HG03025 (cell line): ENCODE results near the gene SERGEF.

Experiments
- ATAC-seq: cut with Tn5 transposase; IDR thresholded peaks from one replicate; pipeline ENCODE4 v1.9.1; 2021; ENCODE audit warnings: mild to moderate bottlenecking, moderate library complexity; ENCODE audit not compliant: unreplicated experiment, low FRiP score

Gene SERGEF

GRCh38 chr11:17822401-17822781 lies 190.5 kb downstream of the SERGEF start:
- no peak for ATAC-seq

DNA sequence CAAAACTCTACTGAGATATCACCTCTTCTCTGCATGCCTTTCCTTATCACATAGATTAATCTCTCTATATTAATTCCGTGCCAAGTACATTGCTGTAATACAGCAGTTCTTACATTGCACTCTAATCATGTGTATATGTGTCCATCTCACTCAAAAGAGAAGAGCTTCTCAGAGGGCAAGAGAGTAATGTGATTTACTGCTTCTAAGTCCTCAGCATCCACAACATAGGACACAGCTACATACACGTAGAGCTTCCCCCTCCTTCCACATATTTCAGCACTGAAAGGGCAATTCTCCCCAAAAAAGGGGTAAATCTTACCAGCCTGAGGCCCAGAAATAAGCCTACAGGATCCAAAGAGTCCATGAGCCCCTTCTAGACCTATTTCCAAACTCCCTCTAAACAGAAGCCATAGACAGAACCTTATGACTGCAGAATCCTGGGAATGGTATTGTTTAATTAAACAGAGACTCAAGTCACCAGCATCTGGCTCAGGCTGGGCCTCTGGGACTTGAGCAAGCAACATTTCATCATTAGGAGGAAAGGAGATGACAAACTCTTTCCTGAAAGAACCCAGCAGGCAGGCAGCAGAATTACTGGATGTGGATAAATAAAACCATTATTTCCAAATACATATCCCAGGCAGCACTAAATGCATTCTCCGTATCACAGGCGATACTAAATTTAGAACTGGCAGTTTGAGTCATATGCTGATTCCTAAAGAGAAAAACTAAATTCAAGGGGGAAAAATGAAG lies 191.0 kb downstream of the SERGEF start:
- no peak for ATAC-seq

DNA sequence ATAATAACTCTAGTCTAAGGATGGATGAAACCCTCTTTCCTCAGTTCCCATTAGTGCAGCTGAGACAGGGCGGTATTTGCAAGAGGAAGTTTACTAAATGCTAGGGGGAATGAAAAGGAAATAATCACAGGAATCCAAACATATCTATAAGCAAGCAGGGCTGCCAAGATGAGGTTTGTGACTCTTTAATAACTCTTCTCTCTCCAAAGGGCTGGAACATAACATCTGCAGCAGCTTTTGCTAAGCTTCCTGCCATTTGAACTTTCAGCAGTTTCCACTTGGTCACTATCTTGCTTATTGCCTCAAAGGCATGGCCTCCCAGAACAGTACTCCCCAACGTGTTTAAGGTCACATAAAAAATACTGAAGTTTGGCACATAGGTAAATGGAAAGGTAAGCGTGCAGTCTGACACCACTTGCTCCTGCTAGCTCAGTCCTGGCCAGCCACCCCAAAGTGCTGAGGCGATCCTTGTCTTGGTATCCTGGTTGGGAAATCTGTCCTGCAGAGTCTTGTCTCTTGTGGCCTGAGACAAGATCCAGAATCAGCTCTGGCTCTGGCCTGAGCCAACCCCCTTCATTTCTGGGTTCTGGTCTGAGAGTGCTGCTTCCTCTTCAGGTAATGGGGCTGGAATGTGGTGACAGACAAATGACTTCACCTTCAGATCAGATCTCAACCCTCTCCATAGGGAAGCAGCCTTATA lies 196.5 kb downstream of the SERGEF start:
- no peak for ATAC-seq

- ATAC-seq = no peak
Observed at GRCh38 chr11:17814546-17814945, 198.3 kb downstream of the SERGEF start.

DNA sequence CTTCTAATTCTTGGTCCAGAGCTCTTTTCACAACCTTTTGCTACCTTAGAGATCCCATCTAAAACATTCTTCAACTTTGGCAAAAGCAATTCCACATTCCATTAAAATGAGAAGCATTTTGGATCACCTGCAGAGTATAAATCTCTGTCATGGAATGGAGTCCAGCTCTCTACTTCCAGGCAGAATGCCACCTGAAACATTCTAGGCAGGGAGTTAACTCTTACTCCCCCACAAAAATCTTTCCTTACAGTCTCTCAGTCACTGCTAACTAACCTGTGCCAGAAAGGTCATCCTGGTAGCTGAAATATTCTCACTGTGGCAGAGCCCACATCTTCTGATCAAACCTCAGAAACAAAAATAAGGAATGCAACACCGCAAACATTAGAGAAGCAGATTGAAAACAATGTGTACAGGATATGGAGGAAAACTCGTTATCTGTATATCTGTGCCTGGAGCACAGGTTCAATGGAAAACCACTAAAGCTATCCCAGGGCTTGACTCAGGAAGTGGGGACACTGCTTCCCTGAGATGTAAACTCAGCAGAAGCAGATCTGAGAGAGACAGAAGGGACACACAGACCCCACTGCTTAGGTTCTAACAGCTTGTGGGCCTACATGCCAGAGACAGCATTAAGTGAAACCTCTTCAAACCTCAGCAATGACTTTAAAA lies 199.3 kb downstream of the SERGEF start:
- ATAC-seq = no peak

GRCh38 chr11:17812865-17813187 lies 200.0 kb downstream of the SERGEF start:
- ATAC-seq = no peak

DNA sequence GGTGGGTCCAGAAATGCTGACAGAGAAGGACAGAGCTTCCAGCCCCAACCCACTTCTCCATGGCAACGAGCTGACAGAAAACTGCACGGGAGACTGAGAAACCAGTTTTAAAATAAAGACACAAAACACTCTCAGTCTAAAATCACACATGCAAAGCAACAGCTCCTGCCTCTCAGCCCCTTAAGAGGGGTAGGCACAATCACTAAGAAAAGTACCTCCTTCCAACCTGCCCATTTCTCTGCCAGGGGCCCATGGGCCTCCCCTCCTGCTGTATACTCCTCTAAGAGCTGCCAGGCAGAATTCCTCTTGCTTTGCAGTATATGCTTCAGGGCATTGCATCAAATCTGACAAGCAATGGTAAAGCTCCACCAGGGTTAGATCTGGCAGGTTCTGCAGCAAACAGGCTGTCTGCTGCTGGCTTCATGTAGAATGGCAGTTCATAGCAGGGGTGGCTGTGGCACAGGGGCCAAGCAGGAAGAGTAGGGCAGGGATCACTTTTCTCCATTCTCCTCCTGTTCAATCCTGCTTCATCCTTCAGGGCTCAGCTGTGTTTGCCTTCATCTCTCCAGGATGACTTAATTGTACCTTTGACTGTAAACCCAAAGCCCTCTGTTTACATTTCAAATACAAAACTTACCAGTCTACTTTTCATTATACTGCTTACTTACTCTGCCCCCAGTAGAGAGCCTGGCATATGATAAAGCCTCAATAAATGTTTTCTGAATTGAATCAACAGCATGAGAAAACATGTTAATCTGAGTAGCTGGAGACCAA lies 200.6 kb downstream of the SERGEF start:
- ATAC-seq = no peak

GRCh38 chr11:17811352-17811751 lies 201.5 kb downstream of the SERGEF start:
- ATAC-seq = no peak

- ATAC-seq = no peak
Observed at GRCh38 chr11:17810746-17811145, 202.1 kb downstream of the SERGEF start.

DNA sequence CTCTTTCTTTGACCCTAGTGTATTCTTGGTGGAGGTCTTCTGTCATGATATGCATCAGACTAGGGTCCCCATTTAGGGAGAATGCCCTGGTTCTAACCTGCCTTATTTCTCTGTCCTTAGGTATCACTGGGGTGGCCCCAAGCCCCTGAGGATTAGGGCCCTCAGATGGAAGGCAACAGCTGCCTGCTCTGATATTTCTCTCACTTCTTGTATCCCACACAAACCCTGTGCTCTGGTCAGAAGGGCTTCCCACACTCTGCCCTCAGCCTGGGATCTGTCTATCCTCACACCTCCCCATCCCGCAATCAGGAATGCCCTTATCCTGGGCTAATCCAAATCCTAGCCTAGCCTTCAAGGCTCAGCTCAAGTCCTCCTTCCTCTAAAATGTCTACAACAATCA lies 202.8 kb downstream of the SERGEF start:
- ATAC-seq = no peak

- no peak for ATAC-seq
Observed at GRCh38 chr11:17807034-17807433, 205.8 kb downstream of the SERGEF start.

DNA sequence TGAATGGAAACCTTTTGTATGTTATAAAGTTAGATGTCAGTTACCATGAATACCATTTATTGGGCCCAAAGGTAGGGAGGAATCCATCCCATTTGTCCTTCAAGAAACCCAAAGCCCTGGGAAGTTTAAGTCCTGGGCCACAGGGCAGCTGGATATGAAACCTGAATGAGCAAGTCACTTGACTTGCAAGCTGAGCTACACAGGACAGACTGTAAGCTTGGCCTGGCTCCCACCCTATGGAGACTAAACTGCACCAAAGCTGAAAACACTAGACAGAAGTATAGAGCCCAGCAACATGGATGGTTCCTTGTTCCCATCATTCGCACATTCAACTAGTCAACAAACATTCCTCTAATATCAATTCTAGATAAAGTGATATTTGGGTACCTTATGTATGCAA lies 207.0 kb downstream of the SERGEF start:
- ATAC-seq = no peak

- ATAC-seq = no peak
Observed at GRCh38 chr11:17805043-17805442, 207.8 kb downstream of the SERGEF start.

GRCh38 chr11:17803754-17804334 lies 209.0 kb downstream of the SERGEF start:
- ATAC-seq = no peak

DNA sequence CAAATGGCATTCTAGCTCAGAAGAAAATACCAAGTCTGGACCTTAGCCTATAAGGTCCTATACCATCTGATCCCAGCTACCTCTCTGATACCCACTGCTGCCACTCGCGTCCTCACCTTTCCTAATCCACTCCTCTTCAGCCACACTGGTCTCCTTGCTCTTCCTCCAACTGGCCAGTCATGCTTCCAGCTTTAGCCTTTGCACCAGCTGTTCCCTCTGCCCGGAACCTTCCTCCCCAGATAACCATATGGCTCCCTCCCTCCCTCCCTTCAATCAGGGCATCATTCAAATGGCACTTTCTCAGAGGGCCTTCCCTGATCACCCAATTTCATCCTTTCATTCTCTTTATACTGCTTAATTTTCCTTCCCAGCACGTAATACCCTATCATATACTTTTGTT lies 210.4 kb downstream of the SERGEF start:
- ATAC-seq = no peak

- ATAC-seq = no peak
Observed at GRCh38 chr11:17801166-17801565, 211.7 kb downstream of the SERGEF start.

DNA sequence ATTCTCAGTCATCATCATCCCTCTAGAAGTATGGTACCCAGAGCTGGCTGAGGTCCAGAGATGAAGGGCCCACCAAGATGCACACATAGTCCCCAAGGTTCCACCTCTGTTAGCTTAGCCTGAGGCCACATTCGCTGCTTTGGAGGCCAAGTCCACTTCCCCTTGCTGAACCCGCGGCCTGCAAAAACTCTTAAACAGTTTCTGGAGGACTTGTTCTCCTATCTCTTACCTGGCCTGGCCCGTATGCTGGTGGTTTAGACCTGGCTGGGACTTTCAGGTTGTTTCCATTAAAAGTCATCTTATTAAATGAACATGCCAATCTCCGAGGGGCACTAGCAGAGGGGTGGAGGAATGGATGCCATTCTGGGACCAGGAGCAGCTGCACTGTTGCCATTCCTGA lies 213.7 kb downstream of the SERGEF start:
- ATAC-seq = no peak

DNA sequence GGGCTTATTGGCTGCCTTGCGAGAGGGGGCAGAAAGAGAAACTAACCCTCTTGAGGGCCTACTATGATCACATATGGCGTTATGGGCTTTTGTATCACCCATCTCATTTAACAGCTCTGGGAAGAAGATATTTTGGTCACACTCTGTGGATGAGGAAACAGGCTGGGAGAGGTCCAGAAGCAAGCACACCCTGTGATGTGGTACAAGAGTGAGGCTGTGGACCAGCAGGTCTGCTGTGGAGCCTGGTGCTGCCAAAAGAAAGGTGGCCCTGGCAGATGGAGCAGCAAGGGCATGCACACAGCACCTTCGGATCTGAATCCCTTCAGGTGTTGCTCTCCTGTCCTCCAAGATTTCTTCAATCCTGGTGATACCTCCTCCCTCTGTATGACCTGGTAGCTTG lies 214.1 kb downstream of the SERGEF start:
- ATAC-seq = no peak

- no peak for ATAC-seq
Observed at GRCh38 chr11:17798253-17798652, 214.6 kb downstream of the SERGEF start.

GRCh38 chr11:17796154-17796553 lies 216.7 kb downstream of the SERGEF start:
- no peak for ATAC-seq

DNA sequence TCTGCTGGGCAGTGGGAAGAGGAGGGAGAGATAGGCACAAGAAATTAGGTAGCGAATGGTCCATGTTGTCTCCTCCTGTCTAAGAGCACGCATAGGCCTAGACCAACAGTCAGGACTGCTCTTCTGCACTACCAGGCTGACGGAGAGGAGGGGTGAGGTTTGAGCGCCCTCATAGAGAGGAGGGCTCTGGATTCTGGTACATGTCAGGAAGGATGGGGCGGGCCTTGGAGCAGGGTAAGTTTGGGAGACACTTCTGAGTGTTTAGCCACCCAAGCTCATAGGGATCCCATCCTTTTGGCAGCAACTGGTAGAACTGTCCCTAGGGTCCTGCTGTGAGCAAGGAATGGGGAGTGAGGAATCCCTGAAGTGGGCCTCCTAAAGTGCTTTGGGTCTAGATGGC lies 217.9 kb downstream of the SERGEF start:
- ATAC-seq = no peak
